NCI-H226 (cell line): ENCODE results near the gene FBXL13.
"Not testable (repeated sequence)": the region's sequence is repeated elsewhere in the genome, so short reads cannot be mapped to it uniquely, and the experiment has no call there.

Experiments
- DNase-seq: peaks from one replicate; pipeline ENCODE4 v3.0.0-alpha.2; 2015

Gene FBXL13

GRCh38 chr7:102841290-102841689 lies 233.3 kb downstream of the FBXL13 start:
- no peak for DNase-seq

GRCh38 chr7:102840404-102840803 lies 234.2 kb downstream of the FBXL13 start:
- no peak for DNase-seq

DNA sequence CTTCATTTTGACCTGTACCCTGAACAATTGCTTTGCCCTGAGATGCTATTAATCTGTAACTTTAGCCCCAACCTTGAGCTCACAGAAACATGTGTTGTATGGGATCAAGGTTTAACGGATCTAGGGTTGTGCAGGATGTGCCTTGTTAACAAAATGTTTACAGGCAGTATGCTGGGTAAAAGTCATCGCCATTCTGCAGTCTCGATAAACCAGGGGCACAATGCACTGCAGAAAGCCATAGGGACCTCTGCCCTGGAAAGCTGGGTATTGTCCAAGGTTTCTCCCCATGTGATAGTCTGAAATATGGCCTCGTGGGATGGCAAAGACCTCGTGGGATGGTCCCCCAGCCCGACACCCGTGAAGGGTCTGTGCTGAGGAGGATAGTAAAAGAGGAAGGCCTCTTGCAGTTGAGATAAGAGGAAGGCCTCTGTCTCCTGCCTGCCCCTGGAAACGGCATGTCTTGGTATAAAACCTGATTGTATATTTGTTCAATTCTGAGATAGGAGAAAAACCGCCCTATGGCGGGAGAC lies 236.0 kb downstream of the FBXL13 start:
- DNase-seq, result not testable (repeated sequence)

GRCh38 chr7:102837802-102838201 lies 236.8 kb downstream of the FBXL13 start:
- DNase-seq, result no peak

DNA sequence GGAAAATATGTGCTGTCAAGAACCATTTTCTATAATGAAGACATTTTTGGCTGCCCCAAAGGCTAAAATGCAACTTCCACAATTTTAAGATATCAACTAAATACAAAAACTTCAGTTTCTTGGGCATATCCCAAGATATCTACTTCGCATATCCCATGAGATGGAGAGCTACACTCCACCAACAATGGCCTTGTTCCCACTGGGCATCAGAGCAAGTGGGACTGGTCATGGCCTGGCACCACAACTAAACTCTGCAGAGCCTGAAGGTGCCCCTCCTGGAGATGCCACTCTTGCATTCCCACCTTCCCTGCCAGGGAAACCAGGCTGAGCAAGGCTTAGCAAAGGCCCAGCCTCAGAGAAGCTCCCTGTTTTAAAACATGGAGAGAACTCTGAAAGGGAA lies 237.6 kb downstream of the FBXL13 start:
- DNase-seq, result no peak

- DNase-seq, result peak; percentile 91
Observed at GRCh38 chr7:102836191-102836919, 238.2 kb downstream of the FBXL13 start.

- peak; percentile 85 for DNase-seq
Observed at GRCh38 chr7:102834999-102835398, 239.6 kb downstream of the FBXL13 start.

GRCh38 chr7:102834466-102834865 lies 240.1 kb downstream of the FBXL13 start:
- DNase-seq, result no peak

GRCh38 chr7:102833343-102833742 lies 241.3 kb downstream of the FBXL13 start:
- no peak for DNase-seq

DNA sequence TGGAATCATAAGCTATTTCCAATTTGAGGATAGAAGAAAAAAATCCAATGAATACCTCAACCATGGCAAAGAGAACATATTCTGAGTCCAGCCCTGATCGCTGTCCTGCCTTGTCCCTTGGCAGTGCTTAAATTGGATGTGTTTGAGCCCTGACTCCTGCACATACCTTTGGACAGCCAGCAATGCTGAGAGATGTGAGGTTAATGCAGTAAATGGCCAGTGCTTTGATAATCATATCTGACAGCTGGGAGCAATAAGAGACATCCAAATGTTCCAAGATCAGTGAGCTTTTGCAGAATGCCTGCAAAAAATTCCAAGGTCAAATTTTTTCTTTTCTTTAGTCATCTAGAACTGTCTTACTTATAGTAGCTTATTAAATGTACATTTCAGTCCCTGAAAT lies 241.9 kb downstream of the FBXL13 start:
- no peak for DNase-seq

GRCh38 chr7:102830197-102830596 lies 244.4 kb downstream of the FBXL13 start:
- no peak for DNase-seq

GRCh38 chr7:102829075-102829474 lies 245.5 kb downstream of the FBXL13 start:
- no peak for DNase-seq

DNA sequence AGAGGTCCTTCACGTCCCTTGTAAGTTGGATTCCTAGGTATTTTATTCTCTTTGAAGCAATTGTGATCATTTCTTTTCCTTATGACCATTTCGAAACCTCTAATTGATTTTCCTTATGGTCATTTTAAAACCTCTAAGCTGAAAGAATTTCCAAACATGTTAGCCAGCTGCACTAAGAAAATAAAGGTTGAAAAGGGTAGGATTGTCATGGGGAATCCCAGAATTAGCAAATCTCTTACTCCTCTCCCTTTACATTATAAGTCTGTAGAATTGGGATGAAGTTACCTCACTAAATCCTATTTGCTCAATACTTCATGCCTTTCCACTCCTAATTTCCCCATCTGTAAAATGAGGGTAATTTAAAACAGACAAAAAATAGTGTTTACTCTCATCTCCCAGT lies 246.3 kb downstream of the FBXL13 start:
- DNase-seq, result no peak

DNA sequence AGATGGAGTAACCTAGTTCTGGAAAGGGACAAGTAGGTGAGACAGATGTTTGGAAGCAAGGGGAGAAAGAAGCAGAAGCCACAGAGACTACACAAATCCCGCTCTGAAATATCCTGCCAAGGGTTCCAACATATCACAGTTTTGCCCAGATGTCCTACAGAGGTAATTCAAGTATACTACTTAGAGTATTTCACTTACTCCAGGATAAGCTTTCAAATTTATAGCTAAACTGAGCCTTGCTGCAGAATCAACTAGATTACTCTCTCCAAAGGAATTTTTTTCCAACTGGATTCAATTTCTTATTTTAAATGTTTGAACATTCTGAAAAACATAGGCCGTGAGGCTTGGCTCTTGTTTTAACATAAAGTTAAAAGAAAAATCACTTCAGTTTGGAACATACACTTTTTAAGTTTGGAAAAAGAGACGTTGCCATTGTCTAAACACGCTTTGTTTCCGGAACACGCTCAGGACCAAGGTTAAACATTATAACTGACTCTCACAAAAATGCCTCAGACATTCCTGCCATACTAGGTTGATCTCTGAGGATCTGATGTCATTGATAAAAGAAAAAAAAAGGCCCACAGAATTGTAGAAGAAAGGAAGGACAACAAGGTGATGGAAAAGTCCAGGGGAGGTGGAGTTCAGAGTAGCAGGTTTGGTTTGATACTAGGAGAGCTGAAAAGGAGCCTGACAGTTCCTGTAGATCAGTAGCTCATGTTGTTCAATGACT lies 251.0 kb downstream of the FBXL13 start:
- no peak for DNase-seq

- DNase-seq, result no peak
Observed at GRCh38 chr7:102821994-102822747, 252.4 kb downstream of the FBXL13 start.

DNA sequence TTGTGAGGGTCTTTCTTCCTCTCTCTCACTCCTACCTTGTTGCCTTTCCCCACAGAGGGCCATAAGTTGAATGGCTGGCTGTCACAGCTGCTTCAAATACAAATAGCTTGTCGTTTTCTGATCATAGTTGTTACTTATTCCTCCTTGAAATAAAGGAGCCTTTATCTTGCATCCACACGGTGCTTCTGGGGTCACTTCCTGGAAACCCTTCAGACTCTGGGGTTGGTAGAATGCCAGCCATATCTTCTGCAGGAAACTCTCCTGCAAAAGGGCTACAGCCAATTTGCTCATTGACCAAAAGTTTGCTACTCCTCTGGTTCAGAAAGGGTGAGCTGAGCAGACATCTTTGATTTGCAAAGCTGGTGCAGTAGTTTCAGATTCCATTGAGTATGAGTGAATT lies 255.4 kb downstream of the FBXL13 start:
- DNase-seq, result no peak

- no peak for DNase-seq
Observed at GRCh38 chr7:102817616-102818573, 256.7 kb downstream of the FBXL13 start.

DNA sequence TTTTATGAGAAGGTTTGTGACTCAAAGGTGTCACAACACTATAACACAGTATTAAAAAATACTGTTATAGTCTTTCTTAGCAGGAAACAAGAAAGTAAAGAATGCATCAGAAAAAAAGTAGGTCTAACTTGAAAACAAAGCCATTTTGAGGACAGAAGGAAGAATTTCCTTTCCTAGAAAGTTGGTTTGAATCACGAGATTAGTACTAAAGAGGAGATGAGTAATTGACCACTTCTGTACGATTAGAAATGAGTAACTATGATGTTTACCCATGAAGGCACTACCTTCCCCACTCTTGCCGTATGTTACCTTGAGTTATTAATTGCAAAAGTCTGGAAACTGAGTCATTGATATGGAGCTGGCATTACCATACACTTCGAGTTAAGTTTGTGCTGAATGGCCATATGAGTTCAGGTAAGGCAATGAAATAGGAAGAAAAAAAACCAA lies 260.5 kb downstream of the FBXL13 start:
- DNase-seq, result peak; percentile 57

- DNase-seq, result no peak
Observed at GRCh38 chr7:102813191-102814024, 261.2 kb downstream of the FBXL13 start.

- no peak for DNase-seq
Observed at GRCh38 chr7:102811942-102812678, 262.5 kb downstream of the FBXL13 start.

DNA sequence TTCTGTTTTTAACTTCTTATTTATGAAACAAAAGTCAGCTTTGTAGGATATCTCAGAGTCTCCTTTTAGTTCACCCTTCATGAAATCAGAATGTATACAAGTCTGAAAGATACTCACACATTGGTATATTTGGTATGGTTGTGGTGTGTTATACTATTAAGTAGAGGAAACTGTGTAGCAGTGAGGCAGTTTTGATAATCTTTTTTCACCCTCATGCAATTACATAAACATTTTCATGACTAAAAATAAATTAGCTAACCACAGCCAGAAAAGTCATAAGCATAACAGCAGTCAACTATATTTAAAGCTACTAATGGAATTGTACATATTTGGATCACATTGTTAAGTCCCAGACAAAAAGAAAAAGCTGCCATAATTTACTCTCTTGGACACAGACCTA lies 263.7 kb downstream of the FBXL13 start:
- DNase-seq, result no peak
